Natural killer cell (primary cell): ENCODE measurements around the gene OR1S2. TPM values are rescaled to one million over a fixed set of nuclear protein-coding genes. Genes with fewer than 3 reads are reported as not detected.

ENCODE experiments used
- ATAC-seq, 3 donors: fragments of 150-1000 bp in 2 of 3; fragments of 200-7000 bp in 1 of 3; cut with Tn5 transposase; 1 replicate in 1 of 3; 2 replicates in 2 of 3; pipeline ENCODE4 v1.10.0; 2021; ENCODE audit warnings: mild to moderate bottlenecking in 2 of 3, moderate library complexity in 2 of 3
- DNase-seq, 2 donors: peaks; one replicate each; pipeline versions ENCODE4 v3.0.0 to v3.0.0-alpha.2; 2013 to 2021; ENCODE audit warnings: mixed read lengths in 1 of 2
- H3K27ac ChIP-seq: one replicate; pipeline ENCODE4 v1.5.1; 2013; ENCODE audit warnings: mild to moderate bottlenecking, low read length
- H3K27me3 ChIP-seq: one replicate; pipeline ENCODE4 v1.6.1; 2013; ENCODE audit warnings: low read length; ENCODE audit not compliant: control insufficient read depth, insufficient read depth
- H3K36me3 ChIP-seq: one replicate; pipeline ENCODE4 v1.6.1; 2013; ENCODE audit warnings: low read length; ENCODE audit not compliant: control insufficient read depth, insufficient read depth
- H3K4me1 ChIP-seq: one replicate; pipeline ENCODE4 v1.6.1; 2013; ENCODE audit warnings: low read length; ENCODE audit not compliant: control insufficient read depth, insufficient read depth
- H3K4me3 ChIP-seq: one replicate; pipeline ENCODE4 v1.5.1; 2013; ENCODE audit warnings: low read length
- H3K9me3 ChIP-seq: one replicate; pipeline ENCODE4 v1.6.1; 2013; ENCODE audit warnings: low read length; ENCODE audit not compliant: control insufficient read depth, insufficient read depth
- H3K27ac Mint-ChIP-seq, 2 donors: one replicate each; pipeline ENCODE4 v1.8.0; 2022; ENCODE audit warnings: mild to moderate bottlenecking in 2 of 2, mixed read lengths in 2 of 2, moderate library complexity in 1 of 2
- H3K27me3 Mint-ChIP-seq, 2 donors: one replicate each; pipeline ENCODE4 v1.8.0; 2022; ENCODE audit warnings: low read depth in 2 of 2, mixed read lengths in 2 of 2
- H3K36me3 Mint-ChIP-seq: one replicate; pipeline ENCODE4 v1.8.0; 2022; ENCODE audit warnings: mixed read lengths
- H3K4me1 Mint-ChIP-seq, 2 donors: one replicate each; pipeline ENCODE4 v1.8.0; 2022; ENCODE audit warnings: mixed read lengths in 2 of 2
- H3K4me3 Mint-ChIP-seq: one replicate; pipeline ENCODE4 v1.8.0; 2022; ENCODE audit warnings: mild to moderate bottlenecking, moderate library complexity, mixed read lengths
- H3K9me3 Mint-ChIP-seq, 2 donors: one replicate each; pipeline ENCODE4 v1.8.0; 2022; ENCODE audit warnings: mixed read lengths in 2 of 2
- WGBS: methylation state at CpG from one replicate; pipeline ENCODE4 v1.1.7; 2013; ENCODE audit warnings: missing lambda C conversion rate; ENCODE audit not compliant: insufficient coverage; 5-methylcytosine and 5-hydroxymethylcytosine counted together
- intact Hi-C: fragments of 100-400 bp; cut with micrococcal nuclease; formaldehyde crosslinking; loops from one replicate; pipeline ENCODE4 v1.14.2; 2022
- total RNA-seq, 4 donors: library from RNA; stranded (reverse); fragments of 120-200 nt in 1 of 4; gene quantifications; one replicate each; pipeline versions ENCODE4 v1.2.3 to v1.2.4, GENCODE V29; 2013 to 2022
- TF ChIP-seq, protein P1 (sequence below): fragments of 200-600 bp; IDR thresholded peaks from one replicate; pipeline ENCODE4 v1.8.0; 2022; ENCODE audit warnings: antibody characterized with exemption

The OR1S2 gene
- total RNA-seq, 3 donors from 2014 or later (not counting 1 experiment from before 2014, with no cell fraction given) = not detected

GRCh38 chr11:58179648-58180047 is 24.3 kb downstream of the OR1S2 start:
- Mint-ChIP-seq H3K9me3 (no peaks in the 10 kb centered on the region), H3K27me3 (peaks cover 7 to 9% of the 10 kb centered on the region in 2 donors), H3K36me3 (no peaks in the 10 kb centered on the region), H3K4me3 (no peak overlapping the region), H3K27ac (no peak overlapping the region), H3K4me1 (no peaks in the 10 kb centered on the region)
- Histone ChIP-seq H3K9me3 (no peaks in the 10 kb centered on the region), H3K4me1 (no peaks in the 10 kb centered on the region), H3K27me3 (no peaks in the 10 kb centered on the region), H3K27ac (no peak overlapping the region), H3K4me3 (no peak overlapping the region), H3K36me3 (no peaks in the 10 kb centered on the region)
- intact Hi-C loops = no loop called here
- no peak for ATAC-seq
- TF ChIP-seq, protein P1, sequence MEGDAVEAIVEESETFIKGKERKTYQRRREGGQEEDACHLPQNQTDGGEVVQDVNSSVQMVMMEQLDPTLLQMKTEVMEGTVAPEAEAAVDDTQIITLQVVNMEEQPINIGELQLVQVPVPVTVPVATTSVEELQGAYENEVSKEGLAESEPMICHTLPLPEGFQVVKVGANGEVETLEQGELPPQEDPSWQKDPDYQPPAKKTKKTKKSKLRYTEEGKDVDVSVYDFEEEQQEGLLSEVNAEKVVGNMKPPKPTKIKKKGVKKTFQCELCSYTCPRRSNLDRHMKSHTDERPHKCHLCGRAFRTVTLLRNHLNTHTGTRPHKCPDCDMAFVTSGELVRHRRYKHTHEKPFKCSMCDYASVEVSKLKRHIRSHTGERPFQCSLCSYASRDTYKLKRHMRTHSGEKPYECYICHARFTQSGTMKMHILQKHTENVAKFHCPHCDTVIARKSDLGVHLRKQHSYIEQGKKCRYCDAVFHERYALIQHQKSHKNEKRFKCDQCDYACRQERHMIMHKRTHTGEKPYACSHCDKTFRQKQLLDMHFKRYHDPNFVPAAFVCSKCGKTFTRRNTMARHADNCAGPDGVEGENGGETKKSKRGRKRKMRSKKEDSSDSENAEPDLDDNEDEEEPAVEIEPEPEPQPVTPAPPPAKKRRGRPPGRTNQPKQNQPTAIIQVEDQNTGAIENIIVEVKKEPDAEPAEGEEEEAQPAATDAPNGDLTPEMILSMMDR = no peak
- WGBS = 95% methylated on average over 7 of the region's 7 CpGs
- no peak for DNase-seq

- Mint-ChIP-seq H3K4me3 (no peak overlapping the region), H3K4me1 (no peaks in the 10 kb centered on the region), H3K9me3 (no peaks in the 10 kb centered on the region), H3K27ac (no peak overlapping the region), H3K36me3 (no peaks in the 10 kb centered on the region), H3K27me3 (peaks cover 7 to 9% of the 10 kb centered on the region in 2 donors)
- Histone ChIP-seq H3K9me3 (no peaks in the 10 kb centered on the region), H3K4me3 (no peak overlapping the region), H3K27ac (no peak overlapping the region), H3K36me3 (no peaks in the 10 kb centered on the region), H3K4me1 (no peaks in the 10 kb centered on the region), H3K27me3 (no peaks in the 10 kb centered on the region)
- TF ChIP-seq, protein P1 = no peak
- DNase-seq (no peak), ATAC-seq (no peak)
- intact Hi-C loops = no loop called here
- 79% methylated on average over 5 of the region's 6 CpGs for WGBS
Measured at GRCh38 chr11:58178444-58178843, 25.5 kb downstream of the OR1S2 start.

- Mint-ChIP-seq H3K36me3 (no peaks in the 10 kb centered on the region), H3K9me3 (no peaks in the 10 kb centered on the region), H3K4me3 (no peak overlapping the region), H3K4me1 (no peaks in the 10 kb centered on the region), H3K27me3 (peaks cover 7 to 9% of the 10 kb centered on the region in 2 donors), H3K27ac (no peak overlapping the region)
- no peaks in the 10 kb centered on the region for H3K36me3 ChIP-seq
- intact Hi-C loops = no loop called here
- no peak overlapping the region for H3K27ac ChIP-seq
- H3K4me3 ChIP-seq = no peak overlapping the region
- TF ChIP-seq, protein P1 = no peak
- no peaks in the 10 kb centered on the region for H3K9me3 ChIP-seq
- DNase-seq = no peak
- H3K4me1 ChIP-seq = no peaks in the 10 kb centered on the region
- 69% methylated on average over 3 of the region's 5 CpGs for WGBS
- no peaks in the 10 kb centered on the region for H3K27me3 ChIP-seq
- no peak for ATAC-seq
Measured at GRCh38 chr11:58177409-58178054, 26.4 kb downstream of the OR1S2 start.
